CD14-positive monocyte (primary cell): ENCODE results near the gene USP17L17. TPM values are rescaled to one million over a fixed set of nuclear protein-coding genes. Genes with fewer than 3 reads are reported as not detected.
A peak's percentile ranks its signal among the peaks of the same experiment; 100 is the strongest.
"Not testable (repeated sequence)": the region's sequence is repeated elsewhere in the genome, so short reads cannot be mapped to it uniquely, and the experiment has no call there.

Experiments
- DNase-seq, 3 donors: peaks; one replicate each; pipeline ENCODE4 v3.0.0-alpha.2; 2011 to 2022
- H2AFZ ChIP-seq: 2 replicates; pipeline ENCODE4 v1.6.0; 2012; ENCODE audit warnings: mild to moderate bottlenecking, low read depth, low read length, inconsistent platforms; ENCODE audit not compliant: insufficient read depth, poor library complexity, severe bottlenecking
- H3K27ac ChIP-seq, 2 donors: 1 replicate in 1 of 2; 2 replicates in 1 of 2; pipeline ENCODE4 v1.5.1; 2012 to 2013; ENCODE audit warnings: low read length in 2 of 2, control low read depth in 1 of 2, inconsistent platforms in 1 of 2, low read depth in 1 of 2, mild to moderate bottlenecking in 1 of 2
- H3K27me3 ChIP-seq, 2 donors: one replicate each; pipeline versions ENCODE4 v1.6.0 to v1.6.1; 2011 to 2013; ENCODE audit warnings: low read length in 2 of 2; ENCODE audit not compliant: control insufficient read depth in 2 of 2, insufficient read depth in 2 of 2
- H3K36me3 ChIP-seq, 2 donors: replicated peaks in 1 of 2; 1 replicate in 1 of 2; 2 replicates in 1 of 2; pipeline versions ENCODE4 v1.5.1 to v1.6.1; 2012 to 2013; ENCODE audit warnings: low read length in 2 of 2, control low read depth in 1 of 2, inconsistent platforms in 1 of 2, mild to moderate bottlenecking in 1 of 2; ENCODE audit not compliant: insufficient read depth in 2 of 2, control insufficient read depth in 1 of 2
- H3K4me1 ChIP-seq, 2 donors: 1 replicate in 1 of 2; 2 replicates in 1 of 2; pipeline versions ENCODE4 v1.5.1 to v1.6.1; 2012 to 2013; ENCODE audit warnings: low read length in 2 of 2, control low read depth in 1 of 2, inconsistent platforms in 1 of 2, mild to moderate bottlenecking in 1 of 2, moderate library complexity in 1 of 2; ENCODE audit not compliant: insufficient read depth in 2 of 2, control insufficient read depth in 1 of 2
- H3K4me2 ChIP-seq: replicated peaks from 2 replicates; pipeline ENCODE3; 2012; ENCODE audit warnings: low read length, moderate library complexity, mild to moderate bottlenecking; ENCODE audit not compliant: poor library complexity, severe bottlenecking; ENCODE audit errors: extremely low read depth
- H3K4me3 ChIP-seq, 3 experiments: fragments of 200-600 bp in 1 of 3; sonication (generic) in 1 of 3; replicated peaks in 1 of 3; 1 replicate in 2 of 3; 2 replicates in 1 of 3; pipeline ENCODE4 v1.5.1; 2011 to 2013; ENCODE audit warnings: low read length in 3 of 3, mild to moderate bottlenecking in 3 of 3, control low read depth in 2 of 3, low read depth in 2 of 3, inconsistent platforms in 1 of 3, moderate library complexity in 1 of 3
- H3K79me2 ChIP-seq: 2 replicates; pipeline ENCODE4 v1.6.0; 2012; ENCODE audit warnings: mild to moderate bottlenecking, control low read depth, inconsistent platforms, low read length, moderate library complexity; ENCODE audit not compliant: insufficient read depth
- H3K9ac ChIP-seq: 2 replicates; pipeline ENCODE4 v1.6.0; 2017; ENCODE audit warnings: low read length, mild to moderate bottlenecking; ENCODE audit not compliant: insufficient read depth, poor library complexity, severe bottlenecking
- H3K9me3 ChIP-seq, 2 donors: replicated peaks in 1 of 2; 1 replicate in 1 of 2; 2 replicates in 1 of 2; pipeline versions ENCODE4 v1.5.1 to v1.6.1; 2012 to 2013; ENCODE audit warnings: low read length in 2 of 2, control low read depth in 1 of 2; ENCODE audit not compliant: control insufficient read depth in 1 of 2, insufficient read depth in 1 of 2
- H4K20me1 ChIP-seq: 2 replicates; pipeline ENCODE4 v1.6.0; 2012; ENCODE audit warnings: mild to moderate bottlenecking, low read length, control low read depth, moderate library complexity; ENCODE audit not compliant: insufficient read depth
- H3K27ac Mint-ChIP-seq, 7 donors: one replicate each; pipeline ENCODE4 v1.8.0; 2020; ENCODE audit warnings: mild to moderate bottlenecking in 7 of 7, mixed read lengths in 7 of 7, moderate library complexity in 6 of 7, inconsistent platforms in 2 of 7
- H3K27me3 Mint-ChIP-seq, 3 donors: one replicate each; pipeline ENCODE4 v1.8.0; 2021 to 2022; ENCODE audit warnings: low read depth in 3 of 3, mild to moderate bottlenecking in 3 of 3, mixed read lengths in 3 of 3, moderate library complexity in 3 of 3, inconsistent platforms in 1 of 3
- H3K36me3 Mint-ChIP-seq, 2 donors: one replicate each; pipeline ENCODE4 v1.8.0; 2020; ENCODE audit warnings: mixed read lengths in 2 of 2, inconsistent platforms in 1 of 2, mild to moderate bottlenecking in 1 of 2
- H3K4me1 Mint-ChIP-seq: one replicate; pipeline ENCODE4 v1.8.0; 2020; ENCODE audit warnings: mild to moderate bottlenecking, mixed read lengths
- H3K4me3 Mint-ChIP-seq, 2 donors: one replicate each; pipeline ENCODE4 v1.8.0; 2020; ENCODE audit warnings: mild to moderate bottlenecking in 2 of 2, mixed read lengths in 2 of 2, moderate library complexity in 1 of 2
- H3K9me3 Mint-ChIP-seq, 7 donors: one replicate each; pipeline ENCODE4 v1.8.0; 2020 to 2022; ENCODE audit warnings: mixed read lengths in 7 of 7, mild to moderate bottlenecking in 6 of 7, moderate library complexity in 6 of 7, inconsistent platforms in 2 of 7
- WGBS: methylation state at CpG from one replicate; pipeline ENCODE4 v1.1.5; 2013; ENCODE audit warnings: missing lambda C conversion rate; ENCODE audit not compliant: insufficient coverage; 5-methylcytosine and 5-hydroxymethylcytosine counted together
- intact Hi-C, 2 donors: fragments of 100-400 bp; cut with micrococcal nuclease; formaldehyde crosslinking; loops; one replicate each; pipeline versions ENCODE4 v1.15.0 to v1.15.1; 2023
- polyA plus RNA-seq, 3 donors: library from polyadenylated mRNA; depleted of rRNA in 1 of 3; unstranded in 2 of 3; stranded (reverse) in 1 of 3; fragments of 300-500 nt in 2 of 3; fragments of >200 nt in 1 of 3; fragmentation: Illumina TruSeq in 2 of 3; gene quantifications; 1 replicate in 2 of 3; 2 replicates in 1 of 3; pipeline ENCODE4 v1.2.3, GENCODE V29; 2012 to 2021

USP17L17 gene
- polyA plus RNA-seq, 3 donors: not detected

DNA sequence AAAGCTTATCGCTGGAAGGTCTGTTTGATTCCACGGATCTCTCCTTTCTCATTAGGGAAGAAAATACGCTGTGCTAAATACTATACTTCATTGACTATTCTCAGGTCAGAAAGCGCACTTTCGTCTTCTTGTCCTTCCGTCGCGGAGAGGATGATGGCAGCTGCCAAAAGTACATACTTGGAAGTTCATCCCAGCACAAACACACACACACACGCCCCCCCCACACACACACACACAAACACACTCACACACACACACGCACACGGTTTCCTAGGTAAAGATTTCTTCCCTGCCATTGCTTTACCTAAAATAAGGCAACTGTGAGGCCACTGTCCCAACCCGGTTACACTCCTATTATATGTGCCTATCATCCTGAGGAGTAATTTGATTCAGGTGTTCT, 5.2 kb upstream of the USP17L17 start:
- H3K4me2 ChIP-seq, intact Hi-C loops, H3K9me3 ChIP-seq, H3K4me3 Mint-ChIP-seq, H3K4me3 ChIP-seq, H3K27me3 Mint-ChIP-seq, H3K79me2 ChIP-seq, H4K20me1 ChIP-seq, H3K36me3 ChIP-seq, H3K9ac ChIP-seq, H3K27ac ChIP-seq, H3K4me1 ChIP-seq, H3K27me3 ChIP-seq, H3K36me3 Mint-ChIP-seq, H3K4me1 Mint-ChIP-seq, H2AFZ ChIP-seq, H3K9me3 Mint-ChIP-seq: not testable (repeated sequence)
- DNase-seq: peak in 1 of 3 donors; percentile 0
- H3K27ac Mint-ChIP-seq: peak overlapping the region in 1 of 7 donors; percentile 3
- no CpG with 5 or more reads among the region's 12 CpGs for WGBS

DNA sequence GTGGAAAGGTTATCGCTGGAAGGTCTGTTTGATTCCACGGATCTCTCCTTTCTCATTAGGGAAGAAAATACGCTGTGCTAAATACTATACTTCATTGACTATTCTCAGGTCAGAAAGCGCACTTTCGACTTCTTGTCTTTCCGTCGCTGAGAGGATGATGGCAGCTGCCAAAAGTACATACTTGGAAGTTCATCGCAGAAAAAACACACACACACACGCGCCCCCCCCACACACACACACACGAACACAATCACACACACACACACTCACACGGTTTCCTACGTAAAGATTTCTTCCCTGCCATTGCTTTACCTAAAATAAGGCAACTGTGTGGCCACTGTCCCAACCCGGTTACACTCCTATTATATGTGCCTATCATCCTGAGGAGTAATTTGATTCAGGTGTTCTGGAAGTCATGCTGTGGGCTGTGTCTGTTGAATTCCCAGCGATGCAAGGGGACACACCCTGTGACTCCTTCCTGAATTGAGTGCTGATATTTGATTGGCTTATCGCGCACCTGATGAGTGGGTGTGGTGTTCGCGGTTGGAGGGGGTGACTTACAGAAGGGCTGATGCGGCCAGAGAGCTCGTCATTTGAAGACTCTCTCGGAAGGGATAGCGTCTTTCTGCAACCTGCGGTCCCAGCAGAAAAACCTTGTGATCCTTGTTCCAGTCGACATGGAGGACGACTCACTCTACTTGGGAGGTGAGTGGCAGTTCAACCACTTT, 4.4 kb downstream of the USP17L17 start, which contains the start of gene USP17L18:
Gene USP17L18 (plus strand): TSS at position 678 of the 728 bp plus-strand sequence. CDS start 0 bp downstream, at position 678.
- H3K36me3 Mint-ChIP-seq, H3K4me3 ChIP-seq, H3K79me2 ChIP-seq, H3K4me1 Mint-ChIP-seq, H3K4me3 Mint-ChIP-seq, H3K27ac Mint-ChIP-seq, H3K4me1 ChIP-seq, H3K9ac ChIP-seq, H3K27me3 Mint-ChIP-seq, H3K27ac ChIP-seq, H3K9me3 ChIP-seq, H4K20me1 ChIP-seq, H3K9me3 Mint-ChIP-seq, H3K36me3 ChIP-seq, H2AFZ ChIP-seq, intact Hi-C loops, H3K27me3 ChIP-seq, H3K4me2 ChIP-seq: not testable (repeated sequence)
- 96% methylated on average over 4 of the region's 26 CpGs for WGBS
- peak in 1 of 3 donors; percentile 0 for DNase-seq

DNA sequence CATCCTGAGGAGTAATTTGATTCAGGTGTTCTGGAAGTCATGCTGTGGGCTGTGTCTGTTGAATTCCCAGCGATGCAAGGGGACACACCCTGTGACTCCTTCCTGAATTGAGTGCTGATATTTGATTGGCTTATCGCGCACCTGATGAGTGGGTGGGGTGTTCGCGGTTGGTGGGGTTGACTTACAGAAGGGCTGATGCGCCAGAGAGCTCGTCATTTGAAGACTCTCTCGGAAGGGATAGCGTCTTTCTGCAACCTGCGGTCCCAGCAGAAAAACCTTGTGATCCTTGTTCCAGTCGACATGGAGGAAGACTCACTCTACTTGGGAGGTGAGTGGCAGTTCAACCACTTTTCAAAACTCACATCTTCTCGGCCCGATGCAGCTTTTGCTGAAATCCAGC, 9.4 kb downstream of the USP17L17 start, which contains the start of gene USP17L19:
Gene USP17L19 (plus strand): TSS at position 301 of the 400 bp plus-strand sequence. CDS start 0 bp downstream, at position 301.
- H3K36me3 Mint-ChIP-seq, H3K4me3 Mint-ChIP-seq, H3K27me3 Mint-ChIP-seq, DNase-seq, H3K27ac ChIP-seq, H3K9ac ChIP-seq, H4K20me1 ChIP-seq, H2AFZ ChIP-seq, H3K4me1 Mint-ChIP-seq, H3K4me1 ChIP-seq, H3K9me3 Mint-ChIP-seq, H3K9me3 ChIP-seq, H3K27me3 ChIP-seq, H3K79me2 ChIP-seq, intact Hi-C loops, H3K27ac Mint-ChIP-seq, H3K4me3 ChIP-seq, H3K4me2 ChIP-seq, H3K36me3 ChIP-seq: not testable (repeated sequence)
- no CpG with 5 or more reads among the region's 13 CpGs for WGBS

DNA sequence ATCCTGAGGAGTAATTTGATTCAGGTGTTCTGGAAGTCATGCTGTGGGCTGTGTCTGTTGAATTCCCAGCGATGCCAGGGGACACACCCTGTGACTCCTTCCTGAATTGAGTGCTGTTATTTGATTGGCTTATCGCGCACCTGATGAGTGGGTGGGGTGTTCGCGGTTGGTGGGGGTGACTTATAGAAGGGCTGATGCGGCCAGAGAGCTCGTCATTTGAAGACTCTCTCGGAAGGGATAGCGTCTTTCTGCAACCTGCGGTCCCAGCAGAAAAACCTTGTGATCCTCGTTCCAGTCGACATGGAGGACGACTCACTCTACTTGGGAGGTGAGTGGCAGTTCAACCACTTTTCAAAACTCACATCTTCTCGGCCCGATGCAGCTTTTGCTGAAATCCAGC, 14.1 kb downstream of the USP17L17 start, which contains the start of gene USP17L20:
Gene USP17L20 (plus strand): TSS at position 301 of the 400 bp plus-strand sequence. CDS start 0 bp downstream, at position 301.
- H3K4me1 ChIP-seq, H3K4me3 Mint-ChIP-seq, H3K79me2 ChIP-seq, H3K27me3 ChIP-seq, H3K27me3 Mint-ChIP-seq, H3K4me3 ChIP-seq, H3K36me3 ChIP-seq, intact Hi-C loops, DNase-seq, H3K27ac Mint-ChIP-seq, H3K36me3 Mint-ChIP-seq, H3K4me2 ChIP-seq, H3K27ac ChIP-seq, H3K9me3 Mint-ChIP-seq, H3K4me1 Mint-ChIP-seq, H3K9me3 ChIP-seq, H2AFZ ChIP-seq, H4K20me1 ChIP-seq, H3K9ac ChIP-seq: not testable (repeated sequence)
- no CpG with 5 or more reads among the region's 15 CpGs for WGBS
